Neural cell (in vitro differentiated cells): ENCODE data around the gene SOX30. TPM values are rescaled to one million over a fixed set of nuclear protein-coding genes. Genes with fewer than 3 reads are reported as not detected.

Experiments used
- H2AFZ ChIP-seq: fragments of 200-600, 300-800 bp; sonication (generic), shearing (Covaris generic); 2 replicates; pipeline ENCODE4 v1.6.0; 2014; ENCODE audit warnings: low read depth, mild to moderate bottlenecking, antibody characterized with exemption, low read length, moderate library complexity
- H3F3A ChIP-seq: fragments of 200-600 bp; shearing (Covaris generic); 2 replicates; pipeline ENCODE4 v1.6.1; 2016; ENCODE audit warnings: mild to moderate bottlenecking, moderate library complexity, mixed read lengths, antibody characterized with exemption, low read length; ENCODE audit not compliant: insufficient read depth, poor library complexity, severe bottlenecking
- H3K27ac ChIP-seq: fragments of 200-600, 300-800 bp; sonication (generic), shearing (Covaris generic); 2 replicates; pipeline ENCODE4 v1.5.1; 2014; ENCODE audit warnings: mild to moderate bottlenecking, low read length, moderate library complexity
- H3K27me3 ChIP-seq: fragments of 300-800, 200-600 bp; sonication (generic), shearing (Covaris generic); 2 replicates; pipeline ENCODE4 v1.6.0; 2014; ENCODE audit warnings: mild to moderate bottlenecking, low read depth, low read length, moderate library complexity; ENCODE audit not compliant: insufficient read depth
- H3K36me3 ChIP-seq: fragments of 300-800, 200-600 bp; sonication (generic), shearing (Covaris generic); 2 replicates; pipeline ENCODE4 v1.5.1; 2014; ENCODE audit warnings: mild to moderate bottlenecking, antibody characterized with exemption, low read length, moderate library complexity; ENCODE audit not compliant: insufficient read depth
- H3K4me2 ChIP-seq: fragments of 300-800, 200-600 bp; sonication (generic), shearing (Covaris generic); 2 replicates; pipeline ENCODE4 v1.6.0; 2014; ENCODE audit warnings: mild to moderate bottlenecking, low read length
- H3K4me3 ChIP-seq: fragments of 300-800, 200-600 bp; sonication (generic), shearing (Covaris generic); 2 replicates; pipeline ENCODE4 v1.5.1; 2014; ENCODE audit warnings: mild to moderate bottlenecking, low read length, moderate library complexity
- H3K79me2 ChIP-seq: fragments of 200-600 bp; shearing (Covaris generic); replicated peaks from 2 replicates; pipeline ENCODE4 v1.6.0; 2014; ENCODE audit warnings: mild to moderate bottlenecking, low read length, moderate library complexity; ENCODE audit not compliant: insufficient read depth
- H3K9ac ChIP-seq: fragments of 300-800, 200-600 bp; sonication (generic), shearing (Covaris generic); 2 replicates; pipeline ENCODE4 v1.6.1; 2016; ENCODE audit warnings: mild to moderate bottlenecking, low read length, mixed read lengths
- H3K9me2 ChIP-seq: fragments of 200-600 bp; shearing (Covaris generic); 2 replicates; pipeline ENCODE4 v1.6.1; 2016; ENCODE audit warnings: mild to moderate bottlenecking, low read length, mixed read lengths; ENCODE audit not compliant: insufficient read depth
- H3K9me3 ChIP-seq: fragments of 200-600, 300-800 bp; sonication (generic), shearing (Covaris generic); 2 replicates; pipeline ENCODE4 v1.6.1; 2016; ENCODE audit warnings: mild to moderate bottlenecking, mixed run types, low read length, moderate library complexity, mixed read lengths
- H4K20me1 ChIP-seq: fragments of 200-600 bp; shearing (Covaris generic); 2 replicates; pipeline ENCODE4 v1.6.1; 2016; ENCODE audit warnings: mild to moderate bottlenecking, mixed run types; ENCODE audit not compliant: insufficient read depth
- CTCF ChIP-seq: fragments of 450-650 bp; IDR thresholded peaks from 2 replicates; pipeline ENCODE4 v1.5.1; 2014; ENCODE audit warnings: antibody characterized with exemption, mild to moderate bottlenecking, moderate library complexity; ENCODE audit not compliant: poor library complexity, severe bottlenecking
- EP300 ChIP-seq: fragments of 450-650 bp; conservative IDR thresholded peaks from 2 replicates; pipeline ENCODE4 v1.6.1; 2014; ENCODE audit warnings: antibody characterized with exemption, mild to moderate bottlenecking, moderate library complexity; ENCODE audit not compliant: poor library complexity, severe bottlenecking
- EZH2 ChIP-seq: fragments of 200-600, 300-800 bp; shearing (Covaris generic), sonication (generic); IDR thresholded peaks from 2 replicates; pipeline ENCODE4 v1.6.1; 2014; ENCODE audit warnings: antibody characterized with exemption, low read length, borderline replicate concordance, mild to moderate bottlenecking; ENCODE audit not compliant: insufficient read depth, poor library complexity, severe bottlenecking
- MXI1 ChIP-seq: fragments of 450-650 bp; conservative IDR thresholded peaks from 2 replicates; pipeline ENCODE4 v1.6.1; 2014; ENCODE audit warnings: antibody characterized with exemption, mild to moderate bottlenecking; ENCODE audit not compliant: poor library complexity, severe bottlenecking
- POLR2AphosphoS5 ChIP-seq: IDR thresholded peaks from 2 replicates; pipeline ENCODE4 v1.6.1; 2012
- RAD21 ChIP-seq: fragments of 450-650 bp; conservative IDR thresholded peaks from 2 replicates; pipeline ENCODE4 v1.6.1; 2014; ENCODE audit warnings: antibody characterized with exemption, mild to moderate bottlenecking, moderate library complexity
- REST ChIP-seq: IDR thresholded peaks from 2 replicates; pipeline ENCODE4 v1.6.1; 2012; ENCODE audit warnings: borderline replicate concordance
- SMC3 ChIP-seq: fragments of 450-650 bp; conservative IDR thresholded peaks from 2 replicates; pipeline ENCODE4 v1.6.1; 2014; ENCODE audit warnings: antibody characterized with exemption, mild to moderate bottlenecking, moderate library complexity; ENCODE audit not compliant: poor library complexity
- TAF1 ChIP-seq: IDR thresholded peaks from 2 replicates; pipeline ENCODE4 v1.6.1; 2012; ENCODE audit warnings: low read depth
- polyA plus RNA-seq: library from polyadenylated mRNA; depleted of rRNA; stranded (reverse); fragments of >200 nt; gene quantifications from 2 replicates; pipeline ENCODE4 v1.2.3, GENCODE V29; 2014

The SOX30 gene
- polyA plus RNA-seq, 1 donor from 2014 or later = not detected

DNA sequence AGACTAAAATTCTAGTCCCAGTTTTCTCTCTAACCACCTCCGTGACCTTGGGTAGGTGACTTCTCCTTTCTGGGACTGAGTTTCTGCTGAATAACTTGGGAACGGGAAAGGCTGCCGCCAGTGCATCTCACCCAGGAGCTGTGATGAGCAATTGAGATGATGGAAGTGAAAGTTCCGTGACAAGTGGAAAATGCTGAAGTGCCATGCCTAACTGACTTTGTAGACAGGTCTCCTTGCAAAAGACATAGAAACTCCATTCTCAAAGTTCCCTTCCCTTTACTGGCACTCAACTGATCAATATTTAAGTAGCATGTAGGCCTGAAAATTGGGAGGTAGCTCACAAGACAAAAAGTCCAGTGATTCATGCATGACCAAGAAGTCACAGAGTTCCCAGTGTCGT, 70.3 kb downstream of the SOX30 start:
- no peak overlapping the region for H3K27ac ChIP-seq
- H3F3A ChIP-seq = no peaks in the 10 kb centered on the region
- TF ChIP-seq CTCF (no peak), TAF1 (no peak), REST (no peak), EZH2 (no peak), MXI1 (no peak), SMC3 (no peak), POLR2AphosphoS5 (no peak), RAD21 (no peak), EP300 (no peak)
- no peaks in the 10 kb centered on the region for H3K27me3 ChIP-seq
- H3K9ac ChIP-seq = no peak overlapping the region
- H4K20me1 ChIP-seq = no peaks in the 10 kb centered on the region
- no peak overlapping the region for H2AFZ ChIP-seq
- H3K4me3 ChIP-seq = no peak overlapping the region
- H3K9me3 ChIP-seq = no peaks in the 10 kb centered on the region
- H3K36me3 ChIP-seq = no peaks in the 10 kb centered on the region
- H3K79me2 ChIP-seq = no peaks in the 10 kb centered on the region
- no peak overlapping the region for H3K4me2 ChIP-seq
- no peaks in the 10 kb centered on the region for H3K9me2 ChIP-seq

DNA sequence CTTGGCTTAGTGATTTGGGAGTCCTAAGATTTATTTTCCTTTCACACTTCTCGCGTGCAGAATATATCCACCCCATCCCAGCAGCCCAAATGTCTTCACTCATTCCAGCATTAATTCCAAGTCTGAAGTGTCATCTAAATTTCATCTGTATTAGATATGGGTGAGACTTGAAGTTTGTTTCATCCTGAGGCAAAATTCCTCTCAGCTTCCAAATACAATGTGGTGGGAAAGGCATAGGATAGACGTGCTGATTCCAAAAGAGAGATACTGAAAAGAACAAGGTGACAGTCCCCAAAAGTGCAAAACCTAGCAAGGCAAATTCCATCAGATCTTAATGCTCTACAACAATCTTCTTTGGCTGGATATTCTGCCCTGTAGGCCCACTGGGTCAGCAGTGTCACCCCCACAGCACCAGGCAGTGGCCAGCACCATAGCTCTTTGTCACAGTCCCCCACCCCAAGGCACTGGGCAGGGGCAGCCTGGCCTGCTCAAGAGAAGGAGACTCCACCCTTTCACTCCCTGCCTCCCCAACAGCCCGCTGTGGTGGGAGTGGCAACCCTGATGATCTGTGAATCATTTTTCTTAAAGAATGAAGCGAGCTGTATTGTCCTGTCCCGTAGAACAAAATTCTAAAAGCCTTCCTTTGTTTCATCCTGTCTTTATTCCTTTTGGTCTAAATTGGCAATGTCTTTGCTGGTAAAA, 74.0 kb downstream of the SOX30 start:
- H3K9ac ChIP-seq = no peak overlapping the region
- H4K20me1 ChIP-seq = no peaks in the 10 kb centered on the region
- no peaks in the 10 kb centered on the region for H3K36me3 ChIP-seq
- H2AFZ ChIP-seq = no peak overlapping the region
- H3K27me3 ChIP-seq = no peaks in the 10 kb centered on the region
- TF ChIP-seq SMC3 (no peak), MXI1 (no peak), EZH2 (no peak), REST (no peak), EP300 (no peak), CTCF (no peak), POLR2AphosphoS5 (no peak), RAD21 (no peak), TAF1 (no peak)
- peaks cover 13% of the 10 kb centered on the region for H3K79me2 ChIP-seq
- H3K4me3 ChIP-seq = no peak overlapping the region
- no peak overlapping the region for H3K27ac ChIP-seq
- no peak overlapping the region for H3K4me2 ChIP-seq
- H3F3A ChIP-seq = no peaks in the 10 kb centered on the region
- H3K9me3 ChIP-seq = no peaks in the 10 kb centered on the region
- H3K9me2 ChIP-seq = no peaks in the 10 kb centered on the region
